IPS-20b (cell line): Measurements from ENCODE around the gene CLNK.
"Not testable (repeated sequence)": the region's sequence is repeated elsewhere in the genome, so short reads cannot be mapped to it uniquely, and the experiment has no call there.

Experiments
- H3K27ac ChIP-seq: one replicate; pipeline ENCODE4 v1.5.1; 2013; ENCODE audit warnings: low read length
- H3K27me3 ChIP-seq: 2 replicates; pipeline ENCODE4 v1.6.1; 2013; ENCODE audit warnings: mild to moderate bottlenecking, low read length, inconsistent platforms; ENCODE audit not compliant: insufficient read depth
- H3K36me3 ChIP-seq: 2 replicates; pipeline ENCODE4 v1.6.1; 2013; ENCODE audit warnings: low read depth, mild to moderate bottlenecking, inconsistent platforms, low read length, moderate library complexity; ENCODE audit not compliant: insufficient read depth
- H3K4me1 ChIP-seq: 2 replicates; pipeline ENCODE4 v1.6.1; 2013; ENCODE audit warnings: mild to moderate bottlenecking, control low read depth, inconsistent platforms, low read length, moderate library complexity; ENCODE audit not compliant: insufficient read depth
- H3K4me3 ChIP-seq: 2 replicates; pipeline ENCODE4 v1.5.1; 2013; ENCODE audit warnings: mild to moderate bottlenecking, low read length, inconsistent platforms
- H3K9ac ChIP-seq: 2 replicates; pipeline ENCODE4 v1.6.1; 2013; ENCODE audit warnings: low read depth, mild to moderate bottlenecking, inconsistent platforms, low read length, moderate library complexity
- H3K9me3 ChIP-seq: 2 replicates; pipeline ENCODE4 v1.6.1; 2013; ENCODE audit warnings: mild to moderate bottlenecking, low read depth, low read length, inconsistent platforms; ENCODE audit not compliant: insufficient read depth

The CLNK gene

DNA sequence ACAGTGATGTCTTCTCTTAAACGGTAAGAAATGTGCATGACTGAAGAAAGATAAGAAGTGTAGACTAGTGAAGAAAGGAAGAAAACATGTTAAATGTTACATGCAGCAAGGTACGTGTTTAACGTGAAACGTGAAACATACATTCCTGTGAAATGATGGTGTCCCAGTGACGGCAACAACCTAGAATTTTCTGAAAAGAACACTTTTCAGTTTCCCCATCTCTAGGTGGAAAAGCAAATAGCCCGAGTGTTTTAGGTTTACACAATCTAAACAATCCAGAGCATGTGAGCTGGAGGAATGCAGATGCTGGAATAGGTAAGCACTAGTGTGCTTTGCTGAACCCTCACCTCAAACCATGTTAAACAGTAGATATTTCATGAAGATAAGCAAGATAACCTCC lies 60.7 kb downstream of the CLNK start:
- H3K4me3 ChIP-seq: no peak overlapping the region
- no peaks in the 10 kb centered on the region for H3K27me3 ChIP-seq
- no peak overlapping the region for H3K27ac ChIP-seq
- H3K4me1 ChIP-seq: no peaks in the 10 kb centered on the region
- no peaks in the 10 kb centered on the region for H3K36me3 ChIP-seq
- H3K9me3 ChIP-seq: no peaks in the 10 kb centered on the region
- no peak overlapping the region for H3K9ac ChIP-seq

DNA sequence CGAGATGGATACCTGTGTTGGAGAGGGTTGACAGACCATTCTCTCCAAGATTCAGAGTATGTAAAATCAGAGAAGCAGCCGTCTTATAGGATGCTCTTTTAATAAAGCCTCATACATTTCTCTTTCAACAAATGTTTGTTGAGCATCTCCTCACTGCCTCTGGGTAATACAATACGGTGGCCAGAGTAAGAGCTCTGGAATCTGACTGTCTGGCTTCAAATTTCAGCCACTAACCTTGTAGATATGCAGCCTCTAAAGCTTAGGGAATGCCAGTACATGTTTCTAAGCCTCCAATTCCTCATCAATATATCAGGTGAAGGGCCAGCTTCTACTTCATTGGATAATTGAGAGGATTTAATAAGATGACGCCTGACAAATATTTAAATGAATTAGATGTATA lies 61.3 kb downstream of the CLNK start:
- no peaks in the 10 kb centered on the region for H3K27me3 ChIP-seq
- H3K4me3 ChIP-seq: no peak overlapping the region
- no peak overlapping the region for H3K9ac ChIP-seq
- H3K27ac ChIP-seq: no peak overlapping the region
- H3K4me1 ChIP-seq: no peaks in the 10 kb centered on the region
- no peaks in the 10 kb centered on the region for H3K9me3 ChIP-seq
- no peaks in the 10 kb centered on the region for H3K36me3 ChIP-seq

DNA sequence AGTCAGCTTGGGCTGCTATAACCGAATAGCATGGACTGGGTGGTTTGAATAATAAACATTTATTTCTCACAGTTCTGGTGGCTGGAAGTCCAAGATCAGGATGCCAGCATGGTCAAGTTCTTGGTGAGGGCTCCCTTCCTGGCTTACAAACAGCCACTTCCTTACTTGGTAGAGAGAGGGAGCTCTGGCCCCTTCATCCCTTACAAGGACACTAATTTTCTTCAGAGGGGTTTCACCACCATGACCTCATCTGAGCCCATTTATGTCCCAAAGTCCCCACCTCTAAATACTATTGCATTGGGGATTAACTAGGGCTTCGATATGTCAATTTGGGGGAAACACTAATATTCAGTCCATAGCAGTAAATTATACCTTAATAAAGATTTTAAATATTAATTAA lies 61.8 kb downstream of the CLNK start:
- H3K4me3 ChIP-seq: no peak overlapping the region
- no peaks in the 10 kb centered on the region for H3K9me3 ChIP-seq
- H3K9ac ChIP-seq: no peak overlapping the region
- H3K4me1 ChIP-seq: no peaks in the 10 kb centered on the region
- H3K27me3 ChIP-seq: no peaks in the 10 kb centered on the region
- no peak overlapping the region for H3K27ac ChIP-seq
- no peaks in the 10 kb centered on the region for H3K36me3 ChIP-seq

DNA sequence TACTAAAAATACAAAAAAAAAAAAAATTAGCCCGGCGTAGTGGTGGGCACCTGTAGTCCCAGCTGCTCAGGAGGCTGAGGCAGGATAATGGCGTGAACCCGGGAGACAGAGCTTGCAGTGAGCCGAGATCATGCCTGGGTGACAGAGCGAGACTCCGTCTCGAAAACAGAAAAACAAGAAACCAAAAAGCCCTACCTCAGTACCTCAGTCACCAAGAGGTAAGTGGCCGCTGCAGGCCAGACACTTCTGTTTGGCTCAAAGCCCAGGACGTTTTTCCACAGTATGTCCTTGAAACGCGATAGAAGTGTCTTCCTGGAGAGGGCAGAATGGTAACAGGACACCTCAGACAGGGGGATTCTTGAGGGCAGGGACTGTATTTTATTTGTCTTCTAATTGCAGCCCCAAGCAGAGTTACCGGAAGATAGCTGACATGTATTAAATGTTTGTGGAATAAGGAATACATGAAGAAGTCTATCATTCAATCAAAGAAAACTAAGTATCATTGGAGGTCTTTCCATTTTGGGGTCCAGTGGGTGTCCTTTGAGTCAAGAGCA lies 63.6 kb downstream of the CLNK start:
- Histone ChIP-seq H3K27ac (no peak overlapping the region), H3K9ac (no peak overlapping the region), H3K36me3 (no peaks in the 10 kb centered on the region), H3K4me3 (no peak overlapping the region), H3K9me3 (no peaks in the 10 kb centered on the region), H3K4me1 (no peaks in the 10 kb centered on the region), H3K27me3 (no peaks in the 10 kb centered on the region)

DNA sequence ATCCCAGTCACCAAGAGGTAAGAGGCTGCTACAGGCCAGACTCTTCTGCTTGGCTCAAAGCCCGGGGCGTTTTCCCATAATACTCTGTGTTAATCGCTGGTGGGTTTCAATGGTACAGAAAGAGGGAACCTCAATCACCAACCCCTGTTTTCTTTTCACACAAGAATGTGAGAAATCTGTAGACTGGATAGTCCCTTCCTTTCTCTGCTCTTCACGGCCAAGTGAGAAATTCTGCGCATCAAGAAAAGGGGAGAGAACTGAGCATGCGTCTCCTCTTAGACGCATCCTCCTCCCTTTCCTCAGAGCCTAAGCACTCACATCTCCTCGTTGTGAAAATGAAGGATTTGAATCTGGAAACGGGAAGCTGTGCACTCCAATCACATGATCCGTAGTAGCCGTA lies 64.7 kb downstream of the CLNK start:
- H3K36me3 ChIP-seq: no peaks in the 10 kb centered on the region
- H3K4me1 ChIP-seq: no peaks in the 10 kb centered on the region
- H3K27me3 ChIP-seq: no peaks in the 10 kb centered on the region
- H3K4me3 ChIP-seq: no peak overlapping the region
- H3K9me3 ChIP-seq: no peaks in the 10 kb centered on the region
- no peak overlapping the region for H3K9ac ChIP-seq
- H3K27ac ChIP-seq: no peak overlapping the region

DNA sequence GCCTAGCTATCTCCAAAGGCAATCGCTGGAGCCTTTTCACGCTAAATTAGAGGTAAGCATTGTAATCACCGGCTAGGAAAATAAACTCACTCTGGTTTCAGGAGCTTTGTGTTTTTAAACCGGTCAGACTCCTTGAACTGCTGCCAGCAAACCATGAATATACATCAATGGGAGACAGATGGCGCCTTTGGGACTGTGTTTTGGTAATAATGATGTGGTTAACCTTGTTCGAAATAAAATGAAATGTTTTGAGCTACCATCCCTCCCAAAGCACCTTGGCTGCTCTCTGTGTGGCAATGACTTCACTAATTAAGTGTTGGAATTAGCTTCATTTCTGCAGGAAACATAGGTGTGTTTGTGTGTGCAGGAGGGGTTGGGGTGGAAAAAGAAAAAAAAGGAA lies 65.3 kb downstream of the CLNK start:
- no peaks in the 10 kb centered on the region for H3K36me3 ChIP-seq
- no peaks in the 10 kb centered on the region for H3K27me3 ChIP-seq
- no peak overlapping the region for H3K9ac ChIP-seq
- H3K4me1 ChIP-seq: no peaks in the 10 kb centered on the region
- H3K9me3 ChIP-seq: no peaks in the 10 kb centered on the region
- no peak overlapping the region for H3K27ac ChIP-seq
- no peak overlapping the region for H3K4me3 ChIP-seq

DNA sequence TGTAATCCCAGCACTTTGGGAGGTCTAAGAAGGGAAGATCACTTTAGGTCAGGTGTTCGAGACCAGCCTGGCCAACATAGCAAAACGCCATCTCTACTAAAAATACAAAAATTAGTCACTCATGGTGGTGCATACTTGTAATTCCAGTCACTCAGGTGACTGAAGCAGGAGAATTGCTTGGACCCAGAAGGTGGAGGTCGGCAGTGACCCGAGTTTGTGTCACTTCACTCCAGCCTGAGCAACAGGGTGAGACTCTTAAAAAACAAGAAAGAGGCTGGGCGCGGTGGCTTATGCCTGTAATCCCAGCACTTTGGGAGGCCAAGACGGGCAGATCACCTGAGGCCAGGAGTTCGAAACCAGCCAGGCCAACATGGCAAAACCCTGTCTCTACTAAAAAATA lies 69.6 kb downstream of the CLNK start:
- H3K9ac ChIP-seq, H3K9me3 ChIP-seq, H3K36me3 ChIP-seq, H3K27ac ChIP-seq, H3K4me1 ChIP-seq, H3K27me3 ChIP-seq, H3K4me3 ChIP-seq: not testable (repeated sequence)

DNA sequence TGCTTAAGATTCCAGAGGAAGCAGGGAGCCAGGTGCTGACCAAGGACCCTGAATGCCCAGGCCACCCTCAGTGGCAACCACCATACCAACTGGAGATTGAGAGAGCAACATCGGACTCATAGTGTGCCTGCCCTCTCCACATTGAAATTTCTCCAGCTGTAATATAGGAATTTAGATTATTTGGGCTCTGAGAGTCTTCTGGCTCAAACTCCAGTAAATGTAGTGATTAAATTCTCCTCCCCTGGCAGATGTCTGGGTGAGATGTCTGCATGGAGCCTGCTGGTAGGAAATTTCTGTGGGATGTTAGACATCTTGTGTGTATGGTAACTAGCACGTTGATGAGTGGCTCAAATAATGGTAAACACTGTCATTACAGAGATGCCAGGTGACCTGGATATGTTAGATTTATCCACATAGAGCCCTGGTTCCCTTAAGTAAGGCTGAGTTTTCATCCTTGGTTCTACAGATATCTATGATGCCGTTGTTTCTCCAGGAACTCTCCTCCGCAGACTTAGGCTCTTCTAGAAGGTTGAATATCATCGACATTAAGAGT lies 70.6 kb downstream of the CLNK start:
- Histone ChIP-seq H3K9me3 (no peaks in the 10 kb centered on the region), H3K36me3 (no peaks in the 10 kb centered on the region), H3K27ac (no peak overlapping the region), H3K9ac (no peak overlapping the region), H3K4me3 (no peak overlapping the region), H3K27me3 (no peaks in the 10 kb centered on the region), H3K4me1 (no peaks in the 10 kb centered on the region)

DNA sequence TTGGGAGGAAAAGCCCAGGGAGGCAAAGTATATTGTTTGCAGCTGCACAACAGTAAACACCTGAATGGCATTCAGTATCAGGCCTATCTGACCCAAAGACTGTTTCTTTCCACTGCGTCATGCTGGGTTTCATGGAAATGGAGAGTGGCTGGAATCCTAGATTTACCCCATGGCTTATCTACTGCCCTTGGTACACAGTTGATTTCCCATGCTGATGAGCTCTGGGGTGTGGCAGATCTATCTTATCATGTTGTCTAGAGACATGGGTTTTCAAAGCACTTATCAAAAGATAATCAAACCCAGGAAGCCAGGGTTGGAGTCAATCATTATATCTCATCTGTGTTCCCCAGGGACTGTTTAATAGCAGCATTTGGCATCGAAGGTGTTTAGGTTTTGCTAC lies 72.1 kb downstream of the CLNK start:
- Histone ChIP-seq H3K9me3 (no peaks in the 10 kb centered on the region), H3K4me3 (no peak overlapping the region), H3K27ac (no peak overlapping the region), H3K36me3 (no peaks in the 10 kb centered on the region), H3K27me3 (no peaks in the 10 kb centered on the region), H3K9ac (no peak overlapping the region), H3K4me1 (no peaks in the 10 kb centered on the region)

DNA sequence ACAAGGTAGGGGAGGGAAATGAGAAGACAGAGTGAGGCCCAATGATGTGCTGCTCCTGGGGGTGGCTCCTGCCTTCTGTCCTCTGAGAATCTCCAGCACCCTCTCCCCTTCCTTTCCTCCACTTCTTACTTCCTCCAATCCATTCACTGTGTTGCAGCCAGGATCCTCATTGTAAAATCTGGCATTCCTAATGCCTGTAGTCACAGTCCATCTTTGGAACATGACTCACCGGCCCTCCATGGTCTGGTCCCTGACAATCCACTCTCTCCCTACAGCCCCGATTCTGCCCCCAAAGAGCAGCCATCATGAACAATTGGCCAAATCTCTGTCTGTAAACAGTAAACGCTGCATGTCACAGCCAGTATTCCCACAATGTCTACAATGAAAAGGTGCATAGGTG lies 72.9 kb downstream of the CLNK start:
- no peaks in the 10 kb centered on the region for H3K4me1 ChIP-seq
- H3K4me3 ChIP-seq: no peak overlapping the region
- no peaks in the 10 kb centered on the region for H3K27me3 ChIP-seq
- no peaks in the 10 kb centered on the region for H3K9me3 ChIP-seq
- no peaks in the 10 kb centered on the region for H3K36me3 ChIP-seq
- H3K9ac ChIP-seq: no peak overlapping the region
- no peak overlapping the region for H3K27ac ChIP-seq

DNA sequence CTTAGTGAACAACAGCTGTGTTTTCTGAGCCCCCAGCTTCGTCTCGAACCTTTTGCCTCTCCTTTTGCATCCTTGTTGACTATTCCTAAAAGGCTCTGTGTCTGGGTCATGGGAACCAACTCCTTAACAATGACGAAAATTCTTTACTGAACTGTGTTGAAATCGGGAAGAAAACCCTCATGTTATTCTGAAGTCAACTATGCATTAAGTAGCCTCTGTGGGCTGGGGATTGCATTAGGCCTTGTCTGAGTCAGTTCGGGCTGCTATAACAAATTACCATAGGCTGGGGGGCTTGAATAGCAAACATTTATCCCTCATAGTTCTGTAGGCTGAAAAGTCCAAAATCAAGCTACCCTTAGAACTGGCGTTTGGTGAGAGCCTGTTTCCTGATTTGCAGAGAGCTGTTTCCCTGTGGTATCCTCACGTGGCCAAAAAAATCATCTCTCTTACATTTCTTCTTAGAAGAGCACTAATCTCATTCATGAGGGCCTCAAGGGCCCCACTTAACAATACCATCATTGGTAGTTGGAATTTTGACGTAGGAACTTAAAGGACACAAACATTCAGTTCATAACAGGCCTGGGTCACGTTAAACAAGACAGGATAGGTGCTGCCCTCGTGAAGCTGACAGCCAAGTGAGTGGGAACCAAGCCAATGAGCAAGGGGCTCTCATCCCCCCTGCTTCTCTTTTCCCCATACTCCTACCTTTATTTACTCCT lies 75.9 kb downstream of the CLNK start:
- Histone ChIP-seq H3K4me1 (no peaks in the 10 kb centered on the region), H3K27me3 (no peaks in the 10 kb centered on the region), H3K4me3 (no peak overlapping the region), H3K9ac (no peak overlapping the region), H3K9me3 (no peaks in the 10 kb centered on the region), H3K27ac (no peak overlapping the region), H3K36me3 (no peaks in the 10 kb centered on the region)

DNA sequence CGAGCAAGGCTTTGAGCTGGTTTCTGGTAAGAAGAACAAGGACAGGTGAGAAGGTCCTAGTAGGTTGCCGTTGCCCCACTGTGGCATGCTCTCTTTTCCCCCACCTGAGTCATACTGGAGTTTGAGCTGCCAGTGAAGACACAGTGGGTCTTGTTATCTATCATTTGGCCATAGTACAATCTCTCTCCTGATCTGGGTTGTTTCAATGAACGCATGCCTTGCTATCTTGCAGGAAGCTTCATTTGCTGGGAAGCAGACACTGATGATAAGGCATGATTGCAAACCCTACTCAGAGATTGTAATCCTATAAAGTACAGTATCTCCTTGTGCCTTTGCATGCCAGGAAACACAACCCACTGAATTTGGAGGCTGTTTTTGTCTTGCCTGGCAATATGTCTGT lies 77.4 kb downstream of the CLNK start:
- H3K4me1 ChIP-seq: no peaks in the 10 kb centered on the region
- no peak overlapping the region for H3K4me3 ChIP-seq
- no peaks in the 10 kb centered on the region for H3K36me3 ChIP-seq
- no peaks in the 10 kb centered on the region for H3K9me3 ChIP-seq
- no peak overlapping the region for H3K27ac ChIP-seq
- no peaks in the 10 kb centered on the region for H3K27me3 ChIP-seq
- H3K9ac ChIP-seq: no peak overlapping the region
